Endodermal cell (in vitro differentiated cells): Measurements from ENCODE around the gene C11orf52. TPM values are rescaled to one million over a fixed set of nuclear protein-coding genes. Genes with fewer than 3 reads are reported as not detected.

Experiments
- DNase-seq: peaks from one replicate; pipeline ENCODE4 v3.0.0-alpha.2; 2017
- H3K27ac ChIP-seq: 2 replicates; pipeline ENCODE4 v1.5.1; 2013; ENCODE audit warnings: mild to moderate bottlenecking, low read depth, low read length, moderate library complexity
- H3K27me3 ChIP-seq: 2 replicates; pipeline ENCODE4 v1.6.1; 2013; ENCODE audit warnings: mild to moderate bottlenecking, low read length, moderate library complexity; ENCODE audit not compliant: insufficient read depth, control insufficient read depth, poor library complexity, severe bottlenecking
- H3K36me3 ChIP-seq: 2 replicates; pipeline ENCODE4 v1.7.0; 2013; ENCODE audit warnings: mild to moderate bottlenecking, low read length, moderate library complexity; ENCODE audit not compliant: control insufficient read depth, insufficient read depth
- H3K4me1 ChIP-seq: one replicate; pipeline ENCODE4 v1.7.0; 2013; ENCODE audit warnings: low read length; ENCODE audit not compliant: control insufficient read depth, insufficient read depth
- H3K4me3 ChIP-seq: 2 replicates; pipeline ENCODE4 v1.5.1; 2013; ENCODE audit warnings: mild to moderate bottlenecking, low read length, moderate library complexity
- H3K9ac ChIP-seq: 2 replicates; pipeline ENCODE4 v1.6.1; 2013; ENCODE audit warnings: mild to moderate bottlenecking, low read length, moderate library complexity; ENCODE audit not compliant: poor library complexity, severe bottlenecking; ENCODE audit errors: extremely low read depth
- H3K9me3 ChIP-seq: 2 replicates; pipeline ENCODE4 v1.6.1; 2013; ENCODE audit warnings: mild to moderate bottlenecking, low read length, moderate library complexity; ENCODE audit not compliant: control insufficient read depth
- H3K27ac Mint-ChIP-seq: 2 replicates; pipeline ENCODE4 v1.8.0; 2020; ENCODE audit warnings: mixed read lengths
- H3K27me3 Mint-ChIP-seq: 2 replicates; pipeline ENCODE4 v1.8.0; 2021; ENCODE audit warnings: mild to moderate bottlenecking, mixed read lengths; ENCODE audit not compliant: insufficient read depth
- H3K36me3 Mint-ChIP-seq: 2 replicates; pipeline ENCODE4 v1.8.0; 2020; ENCODE audit warnings: low read depth, mixed read lengths
- H3K4me1 Mint-ChIP-seq: 2 replicates; pipeline ENCODE4 v1.8.0; 2020; ENCODE audit warnings: mixed read lengths
- H3K4me3 Mint-ChIP-seq: 2 replicates; pipeline ENCODE4 v1.8.0; 2020; ENCODE audit warnings: mild to moderate bottlenecking, moderate library complexity, mixed read lengths
- H3K9me3 Mint-ChIP-seq: 2 replicates; pipeline ENCODE4 v1.8.0; 2020; ENCODE audit warnings: mild to moderate bottlenecking, mixed read lengths
- CTCF ChIP-seq: fragments of 200-600 bp; sonication (generic); conservative IDR thresholded peaks from 2 replicates; pipeline ENCODE4 v1.5.0; 2021; ENCODE audit warnings: antibody characterized with exemption, mild to moderate bottlenecking
- WGBS, 2 experiments: methylation state at CpG; one replicate each; pipeline versions ENCODE4 v1.1.5 to v1.1.7; 2013; ENCODE audit warnings: missing lambda C conversion rate in 2 of 2, mixed read lengths in 1 of 2; ENCODE audit not compliant: insufficient coverage in 1 of 2, insufficient read length in 1 of 2; 5-methylcytosine and 5-hydroxymethylcytosine counted together
- total RNA-seq, 2 donors: library from RNA; stranded (reverse); fragmentation: NEBNext Ultra II Directional in 1 of 2; extraction: Animal tissue kit (Norgen Biotek cat#: 25700) in 1 of 2; gene quantifications; 2 replicates in 1 of 2; 3 replicates in 1 of 2; pipeline ENCODE4 v1.2.1, GENCODE V29; 2021

The C11orf52 gene
- total RNA-seq, 2 donors from 2014 or later: 2.6 to 3.8 TPM

- Histone ChIP-seq H3K4me3 (no peak overlapping the region), H3K36me3 (no peaks in the 10 kb centered on the region), H3K9ac (no peak overlapping the region), H3K27ac (no peak overlapping the region), H3K27me3 (no peaks in the 10 kb centered on the region), H3K9me3 (no peaks in the 10 kb centered on the region), H3K4me1 (peaks cover 7% of the 10 kb centered on the region)
- no peak overlapping the region for H3K27ac Mint-ChIP-seq
- no peak for TF ChIP-seq CTCF
- 89 to 98% methylated on average over 2 to 4 of the region's 4 CpGs for WGBS, 2 experiments
- no peak for DNase-seq
- no peak overlapping the region for H3K4me3 Mint-ChIP-seq
- H3K4me1 Mint-ChIP-seq: peaks cover 29% of the 10 kb centered on the region
- H3K27me3 Mint-ChIP-seq: no peaks in the 10 kb centered on the region
- H3K36me3 Mint-ChIP-seq: no peaks in the 10 kb centered on the region
- no peaks in the 10 kb centered on the region for H3K9me3 Mint-ChIP-seq
Observed at GRCh38 chr11:111939836-111940604, 21.3 kb downstream of the C11orf52 start.

GRCh38 chr11:111941963-111942362 lies 23.2 kb downstream of the C11orf52 start:
- Mint-ChIP-seq H3K4me3 (no peak overlapping the region), H3K27ac (no peak overlapping the region), H3K27me3 (no peaks in the 10 kb centered on the region), H3K9me3 (no peaks in the 10 kb centered on the region), H3K36me3 (no peaks in the 10 kb centered on the region), H3K4me1 (peaks cover 35% of the 10 kb centered on the region)
- H3K27ac ChIP-seq: no peak overlapping the region
- TF ChIP-seq CTCF: no peak
- H3K4me1 ChIP-seq: peaks cover 7% of the 10 kb centered on the region
- H3K36me3 ChIP-seq: no peaks in the 10 kb centered on the region
- 90 to 92% methylated on average over 4 to 5 of the region's 5 CpGs for WGBS, 2 experiments
- DNase-seq: no peak
- no peaks in the 10 kb centered on the region for H3K27me3 ChIP-seq
- H3K4me3 ChIP-seq: no peak overlapping the region
- H3K9ac ChIP-seq: no peak overlapping the region
- H3K9me3 ChIP-seq: no peaks in the 10 kb centered on the region

GRCh38 chr11:111942829-111943228 lies 24.1 kb downstream of the C11orf52 start:
- Histone ChIP-seq H3K36me3 (no peaks in the 10 kb centered on the region), H3K27ac (no peak overlapping the region), H3K27me3 (no peaks in the 10 kb centered on the region), H3K9me3 (no peaks in the 10 kb centered on the region), H3K4me1 (peaks cover 2% of the 10 kb centered on the region), H3K4me3 (no peak overlapping the region), H3K9ac (no peak overlapping the region)
- DNase-seq: no peak
- 93 to 98% methylated on average over 6 to 7 of the region's 7 CpGs for WGBS, 2 experiments
- Mint-ChIP-seq H3K9me3 (no peaks in the 10 kb centered on the region), H3K27me3 (no peaks in the 10 kb centered on the region), H3K4me1 (peaks cover 36% of the 10 kb centered on the region), H3K4me3 (no peak overlapping the region), H3K36me3 (no peaks in the 10 kb centered on the region), H3K27ac (no peak overlapping the region)
- no peak for TF ChIP-seq CTCF
